Myocyte (in vitro differentiated cells): ENCODE data around the gene MPHOSPH10. TPM values are rescaled to one million over a fixed set of nuclear protein-coding genes. Genes with fewer than 3 reads are reported as not detected.
"Not testable (repeated sequence)": the region's sequence is repeated elsewhere in the genome, so short reads cannot be mapped to it uniquely, and the experiment has no call there.

ENCODE experiments used
- DNase-seq: peaks from one replicate; pipeline ENCODE4 v3.0.0-alpha.2; 2012; ENCODE audit warnings: low read depth
- total RNA-seq: library from RNA; depleted of rRNA; stranded (reverse); fragments of >200 nt; gene quantifications from 2 replicates; pipeline ENCODE4 v1.2.3, GENCODE V29; 2014

Gene MPHOSPH10
- total RNA-seq, 1 donor from 2014 or later: 29.0 TPM

DNA sequence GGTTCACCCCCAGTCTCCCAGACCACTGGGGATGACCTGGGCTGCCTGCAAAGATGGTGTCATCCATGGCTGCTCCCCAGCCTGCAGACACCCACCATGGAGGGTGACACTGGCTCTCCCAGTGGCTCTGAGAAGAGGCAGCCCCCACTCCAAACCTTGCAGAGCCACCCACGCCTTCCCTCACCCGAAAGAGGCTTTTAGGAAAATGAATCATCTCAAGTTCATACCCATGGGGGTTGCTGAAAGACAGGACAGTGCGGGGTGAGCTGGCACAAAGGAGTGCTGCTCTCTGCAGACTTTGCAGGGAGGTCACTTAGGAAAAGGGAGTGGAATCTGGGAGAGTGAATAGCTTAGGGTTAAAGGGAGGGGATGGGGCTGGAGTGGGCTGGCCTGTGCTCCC is 36.4 kb downstream of the MPHOSPH10 start:
- DNase-seq: no peak

DNA sequence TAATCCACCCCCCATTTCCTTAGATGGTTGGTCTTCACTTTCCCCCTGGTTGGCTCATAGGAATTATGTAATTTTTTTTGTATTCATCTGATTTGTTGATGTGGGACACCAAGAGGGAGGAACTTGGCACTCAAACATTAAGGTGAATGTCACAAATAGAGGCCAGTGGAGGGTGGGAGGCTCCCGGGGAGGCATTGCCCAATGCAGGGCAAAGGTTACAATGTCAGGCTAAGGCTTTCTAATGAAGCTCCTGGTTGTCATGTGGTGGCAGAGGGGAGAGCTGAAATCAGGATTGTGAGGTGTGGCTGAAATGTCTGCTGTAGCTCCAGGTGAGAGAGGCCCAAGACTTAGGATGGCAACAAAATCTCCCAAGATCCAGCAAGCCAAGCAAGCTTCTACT is 42.7 kb downstream of the MPHOSPH10 start:
- DNase-seq: no peak

DNA sequence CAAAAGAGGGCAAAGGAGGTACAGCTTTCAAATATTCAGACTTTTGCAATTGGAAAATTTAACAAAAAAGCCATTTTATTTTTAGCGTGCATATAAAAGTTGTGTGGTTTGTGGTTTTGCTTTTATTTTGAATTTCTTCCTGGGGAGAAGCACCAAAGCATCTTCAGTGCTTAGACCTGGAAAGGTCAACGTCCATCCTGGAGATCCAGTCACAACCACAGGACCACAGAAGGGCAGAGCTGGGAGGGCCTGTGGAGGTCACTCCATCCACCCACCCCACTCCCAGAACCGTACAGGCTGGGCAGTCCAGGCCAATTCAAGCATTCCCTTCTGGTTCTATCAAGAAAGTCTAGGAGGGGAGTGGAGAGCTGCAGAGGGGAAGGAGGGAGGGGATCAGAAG is 43.8 kb downstream of the MPHOSPH10 start:
- DNase-seq: no peak

DNA sequence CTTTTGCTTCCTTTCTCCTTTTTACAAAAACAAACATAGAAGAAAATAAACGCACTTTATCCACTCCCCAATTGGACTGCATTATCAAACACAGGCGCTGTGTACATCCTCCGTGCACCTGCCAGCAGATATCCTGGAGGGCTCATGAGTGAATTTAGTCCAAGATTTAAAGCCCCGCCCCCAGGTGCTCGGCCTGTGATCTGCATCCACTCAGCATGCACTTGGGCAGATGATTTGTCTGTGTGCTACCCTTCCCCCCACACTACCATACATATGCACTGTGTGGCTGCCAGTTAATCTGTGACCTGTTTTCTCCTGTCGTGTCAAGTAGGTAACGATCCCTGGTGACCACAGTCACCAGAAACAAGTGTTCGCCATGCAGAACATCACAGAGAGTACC is 48.4 kb downstream of the MPHOSPH10 start:
- not testable (repeated sequence) for DNase-seq

DNA sequence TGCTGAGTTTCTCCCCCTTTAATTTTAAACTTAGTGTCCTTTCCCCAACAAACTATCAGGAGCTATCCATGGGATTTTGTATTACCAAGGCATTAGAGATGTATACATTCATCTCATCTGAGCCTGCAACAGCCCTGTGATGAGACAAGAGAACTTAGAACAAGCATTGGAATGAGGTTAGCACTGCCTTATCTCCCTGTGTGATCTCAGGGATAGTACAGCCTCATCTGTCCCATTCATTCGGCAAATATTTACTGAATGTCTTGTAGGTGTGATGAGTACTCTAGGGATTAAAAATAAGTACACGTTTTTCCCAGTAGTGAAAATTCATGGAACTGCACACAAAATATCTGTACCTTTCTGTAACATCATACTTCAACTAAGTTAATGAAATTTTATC is 50.9 kb downstream of the MPHOSPH10 start:
- no peak for DNase-seq

DNA sequence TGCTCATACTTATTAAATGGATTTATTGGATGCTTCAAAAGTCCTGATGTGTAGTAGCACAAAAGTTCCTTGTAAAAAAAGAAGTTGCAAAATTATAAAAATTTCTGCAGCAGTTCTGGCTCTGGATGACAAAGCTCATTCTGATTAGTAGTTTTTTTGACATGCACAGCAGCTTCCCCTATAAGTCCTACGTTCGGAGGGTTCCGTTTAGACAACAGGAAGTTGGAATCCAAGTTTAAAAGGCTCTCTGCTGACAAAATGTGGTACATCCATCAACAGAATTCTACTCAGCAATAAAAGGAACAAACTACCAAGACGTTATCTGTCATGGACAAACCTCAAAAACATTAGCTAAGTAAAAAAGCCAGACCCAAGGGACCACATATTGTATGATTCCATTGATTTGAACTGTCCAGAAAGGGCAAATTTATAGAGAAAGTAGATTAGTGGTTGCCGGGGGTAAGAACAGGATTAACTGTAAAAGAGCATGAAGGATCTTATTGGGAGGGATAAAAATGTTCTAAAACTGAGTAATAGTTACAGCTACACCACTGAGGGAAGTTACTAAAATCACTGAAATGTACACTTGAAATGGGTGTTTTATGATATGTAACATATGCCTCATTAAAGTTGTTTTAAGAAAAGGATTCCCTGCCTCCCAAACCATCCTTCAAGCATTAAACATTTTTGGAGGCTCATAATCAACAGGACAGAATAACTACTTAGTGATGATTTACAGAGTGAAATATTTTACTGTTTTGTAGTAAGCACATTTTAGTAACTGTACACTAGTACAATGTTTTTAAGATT is 53.1 kb downstream of the MPHOSPH10 start:
- DNase-seq: not testable (repeated sequence)

DNA sequence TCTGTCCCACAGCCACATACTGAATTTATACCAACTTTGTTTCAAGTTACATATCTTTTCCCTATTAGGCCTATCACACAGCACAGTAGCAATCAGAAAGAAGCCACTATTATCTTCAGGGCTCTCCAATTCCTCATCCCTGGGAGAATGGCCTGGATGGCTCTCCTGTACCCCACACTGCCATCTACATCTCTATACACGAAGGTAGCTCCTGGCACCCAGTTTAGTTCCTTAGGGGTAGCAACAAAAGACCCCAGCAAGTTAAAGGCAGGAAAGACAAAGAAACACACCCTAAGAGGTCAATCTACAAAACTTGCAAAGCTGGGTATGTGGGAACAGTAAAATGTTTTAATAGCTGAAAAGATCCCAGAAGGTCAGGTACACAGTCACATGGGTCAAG is 56.5 kb downstream of the MPHOSPH10 start:
- DNase-seq: no peak

DNA sequence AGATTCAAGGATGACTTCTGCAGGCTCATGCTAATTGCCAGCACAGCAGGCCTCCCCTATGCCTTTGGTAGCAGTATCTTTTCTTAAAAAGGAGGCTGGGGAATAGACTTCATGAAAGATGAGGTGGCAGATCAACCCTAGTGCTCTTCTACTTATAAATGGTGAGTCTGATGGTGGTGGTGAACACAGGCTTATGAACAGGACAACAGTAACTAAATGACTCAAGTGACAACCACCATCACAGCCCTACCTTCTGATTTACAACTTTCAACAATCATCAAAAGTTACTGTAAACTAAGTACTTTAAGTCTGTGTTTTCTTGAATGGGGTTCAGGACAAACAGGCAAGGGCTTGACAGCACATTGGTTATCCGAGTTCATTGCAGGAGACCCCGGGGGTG is 57.2 kb downstream of the MPHOSPH10 start:
- DNase-seq: no peak

DNA sequence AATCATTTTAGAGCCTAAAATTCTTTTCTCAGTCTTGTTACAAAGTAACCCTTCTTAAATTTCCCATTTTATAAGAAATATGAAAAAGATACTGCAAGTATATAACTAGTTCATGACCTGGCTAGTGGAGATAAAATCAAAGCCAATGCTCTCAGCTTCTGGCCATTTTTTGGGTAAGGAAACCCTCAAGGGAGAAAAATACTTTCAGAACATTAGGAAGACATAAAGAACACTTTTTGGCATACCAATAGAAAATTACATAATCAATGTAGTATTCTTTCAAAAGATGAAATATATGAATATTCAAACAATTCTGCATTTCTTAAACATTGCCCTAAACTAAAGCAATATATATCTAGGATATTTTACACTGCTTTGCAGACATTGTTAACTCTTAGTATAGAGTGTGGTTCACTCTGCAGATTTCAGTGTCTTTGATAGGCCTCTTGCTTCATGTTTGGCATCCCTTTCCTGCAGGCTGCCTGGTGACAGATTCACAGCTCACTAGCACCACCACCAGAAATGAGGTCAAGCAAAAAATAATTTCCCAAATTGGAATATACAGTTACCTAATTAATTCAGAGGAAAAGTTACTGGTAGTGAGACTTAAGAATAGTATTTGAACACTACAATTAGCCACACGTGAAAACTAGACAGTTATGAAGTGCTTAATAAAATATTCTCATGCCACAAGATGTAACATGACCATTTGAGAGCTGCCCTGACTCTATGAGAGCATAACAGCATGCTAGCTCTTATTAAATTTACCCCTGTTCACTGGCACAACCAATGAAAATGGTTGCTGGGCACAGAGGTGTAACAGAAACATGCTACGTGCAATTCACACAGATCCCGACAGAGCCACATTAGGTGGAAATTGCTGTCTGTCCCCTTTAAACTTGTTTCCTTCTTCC is 60.5 kb downstream of the MPHOSPH10 start:
- peak; percentile 30 for DNase-seq

DNA sequence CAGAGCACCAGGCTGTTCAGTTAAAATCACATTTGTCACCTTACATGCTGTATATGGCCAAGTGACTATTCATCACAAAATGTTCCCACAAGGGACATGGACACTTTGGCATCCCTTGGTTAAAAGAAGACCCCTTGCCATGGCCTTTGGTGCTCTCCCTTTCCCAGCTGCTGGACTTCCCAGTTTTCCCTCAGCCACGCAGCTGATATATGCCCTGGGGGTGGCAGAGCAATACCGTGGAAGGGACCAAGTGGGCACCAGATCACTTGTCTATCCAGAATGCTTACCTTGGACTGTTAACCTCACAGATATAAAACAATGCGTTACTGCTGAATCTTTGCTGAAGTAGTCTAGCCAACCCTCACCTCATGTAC is 61.1 kb downstream of the MPHOSPH10 start:
- no peak for DNase-seq

Other genes starting within 250 kb of the MPHOSPH10 start
- 16.4 and 24.0 TPM in 2 replicates for gene VAX2, start 230.1 kb upstream of the MPHOSPH10 start, total RNA-seq
- 1.7 and 3.8 TPM in 2 replicates for gene ATP6V1B1, start 194.7 kb upstream of the MPHOSPH10 start, total RNA-seq
- 1.5 TPM in 1 of 2 replicates, not detected in the other for gene ANKRD53, start 152.0 kb upstream of the MPHOSPH10 start, total RNA-seq
- 37.9 and 51.4 TPM in 2 replicates for gene TEX261, start 135.8 kb upstream of the MPHOSPH10 start, total RNA-seq
- 54.6 and 75.3 TPM in 2 replicates for gene NAGK, start 62.0 kb upstream of the MPHOSPH10 start, total RNA-seq
- gene MCEE, start 405 bp upstream of the MPHOSPH10 start, total RNA-seq: 16.1 and 16.4 TPM in 2 replicates
- 0.78 and 0.83 TPM in 2 replicates for gene PAIP2B, start 96.5 kb downstream of the MPHOSPH10 start, total RNA-seq
- 96.2 and 111 TPM in 2 replicates for gene ZNF638, start 201.1 kb downstream of the MPHOSPH10 start, total RNA-seq